SK-N-SH (cell line): ENCODE measurements around the gene SURF6.

Experiments used
- EZH2phosphoT487 ChIP-seq: fragments of 200-600 bp; sonication (generic); IDR thresholded peaks from 2 replicates; pipeline ENCODE4 v1.6.1; 2017; ENCODE audit warnings: low read depth, mixed run types, mild to moderate bottlenecking, antibody characterized with exemption, moderate library complexity, borderline replicate concordance
- GATA2 ChIP-seq: sonication (generic); formaldehyde crosslinking; IDR thresholded peaks from 2 replicates; pipeline ENCODE4 v1.5.0; 2020; ENCODE audit warnings: mild to moderate bottlenecking, missing genetic modification reagents
- POLR2AphosphoS5 ChIP-seq: IDR thresholded peaks from 2 replicates; pipeline ENCODE4 v1.6.1; 2012; ENCODE audit warnings: low read depth, low read length
- TAF1 ChIP-seq: IDR thresholded peaks from 2 replicates; pipeline ENCODE4 v1.6.1; 2012; ENCODE audit warnings: low read depth, mild to moderate bottlenecking, low read length, moderate library complexity, borderline replicate concordance
- TF ChIP-seq, protein P1 (sequence below): fragments of 200-600 bp; sonication (generic); IDR thresholded peaks from 2 replicates; pipeline ENCODE4 v1.6.1; 2017; ENCODE audit warnings: antibody characterized with exemption, mild to moderate bottlenecking, moderate library complexity
- TF ChIP-seq, protein P2 (sequence below): IDR thresholded peaks from 2 replicates; pipeline ENCODE4 v1.4.0; 2012; ENCODE audit warnings: low read depth

DNA sequence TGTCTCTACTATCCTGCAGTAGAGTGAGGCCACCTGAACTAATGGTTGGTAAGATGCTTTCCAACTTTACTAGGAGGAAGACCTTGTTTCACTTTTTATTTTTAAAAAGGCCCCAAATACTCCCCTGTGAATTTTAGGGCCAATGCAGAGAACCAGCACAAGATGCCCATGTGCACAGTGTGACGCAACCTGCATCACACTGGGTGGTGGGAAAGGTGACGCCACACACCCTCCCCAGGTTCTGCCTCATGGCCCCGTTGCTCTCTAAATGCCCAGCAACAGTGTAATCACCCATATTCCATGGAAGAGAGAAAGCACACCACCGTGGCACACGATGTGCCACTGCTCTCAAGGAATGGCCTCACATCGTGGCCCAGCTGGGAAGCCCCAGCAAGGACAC lies 33.4 kb upstream of the SURF6 start:
- TF ChIP-seq, protein P1, sequence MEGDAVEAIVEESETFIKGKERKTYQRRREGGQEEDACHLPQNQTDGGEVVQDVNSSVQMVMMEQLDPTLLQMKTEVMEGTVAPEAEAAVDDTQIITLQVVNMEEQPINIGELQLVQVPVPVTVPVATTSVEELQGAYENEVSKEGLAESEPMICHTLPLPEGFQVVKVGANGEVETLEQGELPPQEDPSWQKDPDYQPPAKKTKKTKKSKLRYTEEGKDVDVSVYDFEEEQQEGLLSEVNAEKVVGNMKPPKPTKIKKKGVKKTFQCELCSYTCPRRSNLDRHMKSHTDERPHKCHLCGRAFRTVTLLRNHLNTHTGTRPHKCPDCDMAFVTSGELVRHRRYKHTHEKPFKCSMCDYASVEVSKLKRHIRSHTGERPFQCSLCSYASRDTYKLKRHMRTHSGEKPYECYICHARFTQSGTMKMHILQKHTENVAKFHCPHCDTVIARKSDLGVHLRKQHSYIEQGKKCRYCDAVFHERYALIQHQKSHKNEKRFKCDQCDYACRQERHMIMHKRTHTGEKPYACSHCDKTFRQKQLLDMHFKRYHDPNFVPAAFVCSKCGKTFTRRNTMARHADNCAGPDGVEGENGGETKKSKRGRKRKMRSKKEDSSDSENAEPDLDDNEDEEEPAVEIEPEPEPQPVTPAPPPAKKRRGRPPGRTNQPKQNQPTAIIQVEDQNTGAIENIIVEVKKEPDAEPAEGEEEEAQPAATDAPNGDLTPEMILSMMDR: no peak
- TF ChIP-seq POLR2AphosphoS5 (no peak), EZH2phosphoT487 (no peak), TAF1 (no peak), GATA2 (CRISPR knock-in tag) (no peak)
- TF ChIP-seq, protein P2, sequence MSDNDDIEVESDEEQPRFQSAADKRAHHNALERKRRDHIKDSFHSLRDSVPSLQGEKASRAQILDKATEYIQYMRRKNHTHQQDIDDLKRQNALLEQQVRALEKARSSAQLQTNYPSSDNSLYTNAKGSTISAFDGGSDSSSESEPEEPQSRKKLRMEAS: no peak
